HepG2 (cell line): ENCODE data around the gene BBS1. TPM values are rescaled to one million over a fixed set of nuclear protein-coding genes. Genes with fewer than 3 reads are reported as not detected.

ENCODE experiments used
- ATF7 ChIP-seq, 2 experiments: fragments of 450-650 bp in 1 of 2; sonication (generic) in 1 of 2; formaldehyde crosslinking in 1 of 2; IDR thresholded peaks; 2 replicates each; pipeline versions ENCODE4 v1.4.0 to v1.6.1; 2016 to 2020; ENCODE audit warnings: antibody characterized with exemption in 1 of 2, mild to moderate bottlenecking in 1 of 2, missing genetic modification reagents in 1 of 2
- BRCA1 ChIP-seq: sonication (generic); formaldehyde crosslinking; IDR thresholded peaks from 2 replicates; pipeline ENCODE4 v1.4.0; 2020; ENCODE audit warnings: missing genetic modification reagents
- CCAR2 ChIP-seq: fragments of 200-400 bp; formaldehyde crosslinking; optimal IDR thresholded peaks from 2 replicates; pipeline ENCODE3; 2018; ENCODE audit warnings: low read depth, mild to moderate bottlenecking, low read length, moderate library complexity
- CEBPG ChIP-seq: IDR thresholded peaks from 2 replicates; pipeline ENCODE4 v1.6.1; 2016
- ESRRA ChIP-seq: sonication (generic); formaldehyde crosslinking; IDR thresholded peaks from 2 replicates; pipeline ENCODE4 v1.5.1; 2020; ENCODE audit warnings: mild to moderate bottlenecking, low read depth, missing genetic modification reagents
- FOXP1 ChIP-seq, 2 experiments: fragments of 450-650 bp in 1 of 2; IDR thresholded peaks; 2 replicates each; pipeline ENCODE4 v1.6.1; 2017 to 2018; ENCODE audit warnings: antibody characterized with exemption in 1 of 2
- HOXA7 ChIP-seq: sonication (generic); formaldehyde crosslinking; IDR thresholded peaks from 2 replicates; pipeline ENCODE4 v1.8.1; 2022; ENCODE audit warnings: mild to moderate bottlenecking, missing genetic modification reagents, moderate library complexity
- NR2F1 ChIP-seq, 2 experiments: fragments of 450-650 bp in 1 of 2; formaldehyde crosslinking in 1 of 2; IDR thresholded peaks; 2 replicates each; pipeline versions ENCODE4 v1.5.0 to v1.6.1; 2016 to 2020; ENCODE audit warnings: mild to moderate bottlenecking in 1 of 2, missing compliant biosample characterization in 1 of 2, missing genetic modification reagents in 1 of 2, moderate library complexity in 1 of 2
- POGZ ChIP-seq: sonication (generic); formaldehyde crosslinking; IDR thresholded peaks from 2 replicates; pipeline ENCODE4 v1.4.0; 2020; ENCODE audit warnings: mild to moderate bottlenecking, missing genetic modification reagents
- ZFYVE20 ChIP-seq: sonication (generic); formaldehyde crosslinking; IDR thresholded peaks from 2 replicates; pipeline ENCODE4 v1.8.0; 2023; ENCODE audit warnings: low read depth, mild to moderate bottlenecking, moderate library complexity, missing genetic modification reagents, borderline replicate concordance
- ZNF224 ChIP-seq: sonication (generic); formaldehyde crosslinking; IDR thresholded peaks from 2 replicates; pipeline ENCODE4 v1.5.0; 2020; ENCODE audit warnings: mild to moderate bottlenecking, missing genetic modification reagents
- ZNF569 ChIP-seq: sonication (generic); formaldehyde crosslinking; IDR thresholded peaks from 2 replicates; pipeline ENCODE4 v1.5.0; 2020; ENCODE audit warnings: mild to moderate bottlenecking, missing genetic modification reagents, moderate library complexity, borderline replicate concordance
- ZNF777 ChIP-seq: sonication (generic); formaldehyde crosslinking; IDR thresholded peaks from 2 replicates; pipeline ENCODE4 v1.4.0; 2020; ENCODE audit warnings: missing genetic modification reagents
- polyA plus RNA-seq, 8 experiments: library from polyadenylated mRNA; depleted of rRNA in 3 of 8; stranded (reverse) in 7 of 8; unstranded in 1 of 8; fragments of >200 nt; fragmentation: Illumina TruSeq in 4 of 8; extraction: Trizol in 4 of 8; gene quantifications; 2 replicates each; pipeline versions ENCODE4 v1.2.1 to v1.2.3, GENCODE V29; 2011 to 2016; ENCODE audit warnings: low read depth in 4 of 8, missing spikeins in 1 of 8, mixed read lengths in 1 of 8; ENCODE audit not compliant: insufficient read depth in 1 of 8
- total RNA-seq, 5 experiments: library from RNA; depleted of rRNA; stranded (reverse); fragments of >200 nt; fragmentation: Illumina TruSeq; extraction: Trizol; gene quantifications; 2 replicates each; pipeline ENCODE4 v1.2.3, GENCODE V29; 2016; ENCODE audit warnings: low read depth in 1 of 5
- TF ChIP-seq, protein P1 (sequence below): sonication (generic); formaldehyde crosslinking; conservative IDR thresholded peaks from 2 replicates; pipeline ENCODE4 v1.5.0; 2020; ENCODE audit warnings: missing genetic modification reagents
- TF ChIP-seq, protein P2 (sequence below): sonication (generic); formaldehyde crosslinking; IDR thresholded peaks from 2 replicates; pipeline ENCODE4 v1.5.1; 2020; ENCODE audit warnings: mild to moderate bottlenecking, missing genetic modification reagents
- TF ChIP-seq, protein P3 (sequence below): sonication (generic); formaldehyde crosslinking; IDR thresholded peaks from 2 replicates; pipeline ENCODE4 v1.5.0; 2020; ENCODE audit warnings: missing genetic modification reagents
- TF ChIP-seq, protein P4 (sequence below): sonication (generic); formaldehyde crosslinking; IDR thresholded peaks from 2 replicates; pipeline ENCODE4 v1.8.1; 2023; ENCODE audit warnings: mild to moderate bottlenecking, missing genetic modification reagents, borderline replicate concordance
- TF ChIP-seq, protein P5 (sequence below): sonication (generic); formaldehyde crosslinking; IDR thresholded peaks from 2 replicates; pipeline ENCODE4 v1.5.0; 2020; ENCODE audit warnings: missing genetic modification reagents
- TF ChIP-seq, protein P6 (sequence below): sonication (generic); formaldehyde crosslinking; IDR thresholded peaks from 2 replicates; pipeline ENCODE4 v1.9.0; 2021; ENCODE audit warnings: missing genetic modification reagents, borderline replicate concordance

Gene BBS1
- total and polyA plus RNA-seq, 2 of the 13 experiments (the other 11 are each of a cell fraction or from before 2014, with no cell fraction given) = 11.7 to 14.1 TPM

DNA sequence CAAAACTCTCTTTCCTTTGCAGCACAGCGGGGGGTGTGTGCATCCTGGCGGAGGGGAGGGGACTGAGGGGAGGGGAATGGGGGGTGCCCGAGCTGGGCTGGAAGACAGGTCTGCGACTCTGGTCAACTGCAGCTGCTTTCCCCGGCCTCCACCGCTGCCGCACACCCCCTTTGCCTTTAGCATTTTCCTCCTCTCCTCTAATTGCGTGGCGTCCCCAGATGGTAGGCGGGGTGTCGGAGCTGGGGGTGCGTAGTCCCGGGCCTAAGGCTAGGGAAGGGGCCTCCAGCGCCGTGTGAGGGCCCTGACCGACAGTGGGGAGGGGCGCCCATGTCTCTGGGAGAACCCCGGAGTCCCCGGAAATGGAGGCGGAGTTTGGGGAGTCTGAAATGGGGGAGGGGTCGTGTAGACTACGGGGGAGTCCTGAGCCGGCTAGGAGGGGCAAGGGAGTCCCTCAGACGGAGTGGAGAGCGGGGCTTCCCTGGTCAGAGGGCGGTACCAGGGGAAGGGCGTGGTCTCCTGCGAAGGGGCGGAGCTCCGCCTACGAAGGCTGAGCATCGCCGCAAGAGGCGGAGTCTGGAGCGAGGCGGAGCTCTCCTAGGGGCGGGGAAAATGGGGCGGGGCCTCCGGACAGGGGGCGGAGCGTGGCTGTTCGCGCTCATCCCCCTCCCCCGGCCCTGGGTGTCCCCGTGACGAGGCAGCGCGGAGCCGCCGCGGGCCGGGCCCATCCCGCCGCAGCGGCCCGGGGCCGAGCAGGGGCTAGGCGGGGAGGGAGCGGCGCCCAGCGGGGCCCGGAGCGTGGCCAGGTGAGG, 44.0 kb upstream of the BBS1 start, which contains the start of gene PELI3 (continued):
- no peak for TF ChIP-seq CCAR2
- no peak for TF ChIP-seq ZNF569
- TF ChIP-seq, protein P1, sequence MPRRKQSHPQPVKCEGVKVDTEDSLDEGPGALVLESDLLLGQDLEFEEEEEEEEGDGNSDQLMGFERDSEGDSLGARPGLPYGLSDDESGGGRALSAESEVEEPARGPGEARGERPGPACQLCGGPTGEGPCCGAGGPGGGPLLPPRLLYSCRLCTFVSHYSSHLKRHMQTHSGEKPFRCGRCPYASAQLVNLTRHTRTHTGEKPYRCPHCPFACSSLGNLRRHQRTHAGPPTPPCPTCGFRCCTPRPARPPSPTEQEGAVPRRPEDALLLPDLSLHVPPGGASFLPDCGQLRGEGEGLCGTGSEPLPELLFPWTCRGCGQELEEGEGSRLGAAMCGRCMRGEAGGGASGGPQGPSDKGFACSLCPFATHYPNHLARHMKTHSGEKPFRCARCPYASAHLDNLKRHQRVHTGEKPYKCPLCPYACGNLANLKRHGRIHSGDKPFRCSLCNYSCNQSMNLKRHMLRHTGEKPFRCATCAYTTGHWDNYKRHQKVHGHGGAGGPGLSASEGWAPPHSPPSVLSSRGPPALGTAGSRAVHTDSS = no peak
- TF ChIP-seq ESRRA (CRISPR knock-in tag) = no peak
- no peak for TF ChIP-seq ZNF224 (CRISPR knock-in tag)
- TF ChIP-seq, protein P2, sequence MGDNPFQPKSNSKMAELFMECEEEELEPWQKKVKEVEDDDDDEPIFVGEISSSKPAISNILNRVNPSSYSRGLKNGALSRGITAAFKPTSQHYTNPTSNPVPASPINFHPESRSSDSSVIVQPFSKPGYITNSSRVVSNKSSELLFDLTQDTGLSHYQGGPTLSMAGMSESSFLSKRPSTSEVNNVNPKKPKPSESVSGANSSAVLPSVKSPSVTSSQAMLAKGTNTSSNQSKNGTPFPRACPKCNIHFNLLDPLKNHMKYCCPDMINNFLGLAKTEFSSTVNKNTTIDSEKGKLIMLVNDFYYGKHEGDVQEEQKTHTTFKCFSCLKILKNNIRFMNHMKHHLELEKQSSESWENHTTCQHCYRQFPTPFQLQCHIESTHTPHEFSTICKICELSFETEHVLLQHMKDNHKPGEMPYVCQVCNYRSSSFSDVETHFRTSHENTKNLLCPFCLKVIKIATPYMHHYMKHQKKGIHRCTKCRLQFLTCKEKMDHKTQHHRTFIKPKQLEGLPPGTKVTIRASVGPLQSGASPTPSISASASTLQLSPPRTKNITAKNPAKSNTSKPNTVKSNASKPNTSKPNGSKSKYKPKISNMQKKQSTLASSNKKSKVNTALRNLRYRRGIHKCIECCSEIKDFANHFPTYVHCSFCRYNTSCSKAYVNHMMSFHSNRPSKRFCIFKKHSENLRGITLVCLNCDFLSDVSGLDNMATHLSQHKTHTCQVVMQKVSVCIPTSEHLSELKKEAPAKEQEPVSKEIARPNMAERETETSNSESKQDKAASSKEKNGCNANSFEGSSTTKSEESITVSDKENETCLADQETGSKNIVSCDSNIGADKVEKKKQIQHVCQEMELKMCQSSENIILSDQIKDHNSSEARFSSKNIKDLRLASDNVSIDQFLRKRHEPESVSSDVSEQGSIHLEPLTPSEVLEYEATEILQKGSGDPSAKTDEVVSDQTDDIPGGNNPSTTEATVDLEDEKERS (CRISPR knock-in tag) = no peak
- TF ChIP-seq ZFYVE20 (CRISPR knock-in tag) = no peak
- no peak for TF ChIP-seq ZNF777 (CRISPR knock-in tag)
- no peak for TF ChIP-seq ATF7 (IDR thresholded peaks at IDR 0.05)
- no peak for TF ChIP-seq ATF7 (CRISPR knock-in tag; IDR thresholded peaks at IDR 0.05)
- no peak for TF ChIP-seq CEBPG
- TF ChIP-seq, protein P3, sequence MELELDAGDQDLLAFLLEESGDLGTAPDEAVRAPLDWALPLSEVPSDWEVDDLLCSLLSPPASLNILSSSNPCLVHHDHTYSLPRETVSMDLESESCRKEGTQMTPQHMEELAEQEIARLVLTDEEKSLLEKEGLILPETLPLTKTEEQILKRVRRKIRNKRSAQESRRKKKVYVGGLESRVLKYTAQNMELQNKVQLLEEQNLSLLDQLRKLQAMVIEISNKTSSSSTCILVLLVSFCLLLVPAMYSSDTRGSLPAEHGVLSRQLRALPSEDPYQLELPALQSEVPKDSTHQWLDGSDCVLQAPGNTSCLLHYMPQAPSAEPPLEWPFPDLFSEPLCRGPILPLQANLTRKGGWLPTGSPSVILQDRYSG (CRISPR knock-in tag) = no peak
- TF ChIP-seq BRCA1 = no peak
- TF ChIP-seq NR2F1 (CRISPR knock-in tag; IDR thresholded peaks at IDR 0.05) = no peak
- TF ChIP-seq, protein P4, sequence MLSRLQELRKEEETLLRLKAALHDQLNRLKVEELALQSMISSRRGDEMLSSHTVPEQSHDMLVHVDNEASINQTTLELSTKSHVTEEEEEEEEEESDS (CRISPR knock-in tag) = no peak
- TF ChIP-seq HOXA7 (CRISPR knock-in tag) = no peak
- TF ChIP-seq, protein P5, sequence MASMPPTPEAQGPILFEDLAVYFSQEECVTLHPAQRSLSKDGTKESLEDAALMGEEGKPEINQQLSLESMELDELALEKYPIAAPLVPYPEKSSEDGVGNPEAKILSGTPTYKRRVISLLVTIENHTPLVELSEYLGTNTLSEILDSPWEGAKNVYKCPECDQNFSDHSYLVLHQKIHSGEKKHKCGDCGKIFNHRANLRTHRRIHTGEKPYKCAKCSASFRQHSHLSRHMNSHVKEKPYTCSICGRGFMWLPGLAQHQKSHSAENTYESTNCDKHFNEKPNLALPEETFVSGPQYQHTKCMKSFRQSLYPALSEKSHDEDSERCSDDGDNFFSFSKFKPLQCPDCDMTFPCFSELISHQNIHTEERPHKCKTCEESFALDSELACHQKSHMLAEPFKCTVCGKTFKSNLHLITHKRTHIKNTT (CRISPR knock-in tag) = no peak
- TF ChIP-seq, protein P6, sequence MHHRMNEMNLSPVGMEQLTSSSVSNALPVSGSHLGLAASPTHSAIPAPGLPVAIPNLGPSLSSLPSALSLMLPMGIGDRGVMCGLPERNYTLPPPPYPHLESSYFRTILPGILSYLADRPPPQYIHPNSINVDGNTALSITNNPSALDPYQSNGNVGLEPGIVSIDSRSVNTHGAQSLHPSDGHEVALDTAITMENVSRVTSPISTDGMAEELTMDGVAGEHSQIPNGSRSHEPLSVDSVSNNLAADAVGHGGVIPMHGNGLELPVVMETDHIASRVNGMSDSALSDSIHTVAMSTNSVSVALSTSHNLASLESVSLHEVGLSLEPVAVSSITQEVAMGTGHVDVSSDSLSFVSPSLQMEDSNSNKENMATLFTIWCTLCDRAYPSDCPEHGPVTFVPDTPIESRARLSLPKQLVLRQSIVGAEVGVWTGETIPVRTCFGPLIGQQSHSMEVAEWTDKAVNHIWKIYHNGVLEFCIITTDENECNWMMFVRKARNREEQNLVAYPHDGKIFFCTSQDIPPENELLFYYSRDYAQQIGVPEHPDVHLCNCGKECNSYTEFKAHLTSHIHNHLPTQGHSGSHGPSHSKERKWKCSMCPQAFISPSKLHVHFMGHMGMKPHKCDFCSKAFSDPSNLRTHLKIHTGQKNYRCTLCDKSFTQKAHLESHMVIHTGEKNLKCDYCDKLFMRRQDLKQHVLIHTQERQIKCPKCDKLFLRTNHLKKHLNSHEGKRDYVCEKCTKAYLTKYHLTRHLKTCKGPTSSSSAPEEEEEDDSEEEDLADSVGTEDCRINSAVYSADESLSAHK (CRISPR knock-in tag) = no peak
- no peak for TF ChIP-seq POGZ (CRISPR knock-in tag)
- TF ChIP-seq FOXP1 (IDR thresholded peaks at IDR 0.05) = no peak
- TF ChIP-seq FOXP1 (CRISPR knock-in tag; IDR thresholded peaks at IDR 0.05) = no peak
